Neural crest cell (in vitro differentiated cells): ENCODE results near the gene CANT1. TPM values are rescaled to one million over a fixed set of nuclear protein-coding genes. Genes with fewer than 3 reads are reported as not detected.

Source experiments
- DNase-seq: peaks from one replicate; pipeline ENCODE4 v3.0.0; 2021; ENCODE audit warnings: low read depth, mixed read lengths, low spot score
- H3K27ac Mint-ChIP-seq: one replicate; pipeline ENCODE4 v1.8.0; 2021; ENCODE audit warnings: mild to moderate bottlenecking, mixed read lengths; ENCODE audit not compliant: unreplicated experiment
- H3K27me3 Mint-ChIP-seq: 2 replicates; pipeline ENCODE4 v1.8.0; 2021; ENCODE audit warnings: low read depth, mild to moderate bottlenecking, mixed read lengths
- H3K36me3 Mint-ChIP-seq: 2 replicates; pipeline ENCODE4 v1.8.0; 2021; ENCODE audit warnings: low read depth, mild to moderate bottlenecking, mixed read lengths
- H3K4me1 Mint-ChIP-seq: 2 replicates; pipeline ENCODE4 v1.8.0; 2021; ENCODE audit warnings: mixed read lengths
- H3K4me3 Mint-ChIP-seq: one replicate; pipeline ENCODE4 v1.8.0; 2021; ENCODE audit warnings: mild to moderate bottlenecking, mixed read lengths
- H3K9me3 Mint-ChIP-seq: 2 replicates; pipeline ENCODE4 v1.8.0; 2021; ENCODE audit warnings: mixed read lengths
- CTCF ChIP-seq: fragments of 200-600 bp; sonication (generic); conservative IDR thresholded peaks from 2 replicates; pipeline ENCODE4 v1.5.0; 2021; ENCODE audit warnings: antibody characterized with exemption, mild to moderate bottlenecking
- total RNA-seq: library from RNA; stranded (reverse); gene quantifications from 2 replicates; pipeline ENCODE4 v1.2.1, GENCODE V29; 2021

Gene CANT1
- total RNA-seq, 1 donor from 2014 or later = 63.8 TPM

GRCh38 chr17:79045001-79045729 lies 35.6 kb upstream of the CANT1 start:
- TF ChIP-seq CTCF = no peak
- H3K27me3 Mint-ChIP-seq = peaks cover 23% of the 10 kb centered on the region
- peaks cover 4% of the 10 kb centered on the region for H3K9me3 Mint-ChIP-seq
- no peaks in the 10 kb centered on the region for H3K36me3 Mint-ChIP-seq
- no peak for DNase-seq
- H3K27ac Mint-ChIP-seq = no peak overlapping the region
- H3K4me1 Mint-ChIP-seq = peaks cover 5% of the 10 kb centered on the region
- H3K4me3 Mint-ChIP-seq = no peak overlapping the region

GRCh38 chr17:79044462-79044861 lies 34.9 kb upstream of the CANT1 start:
- no peaks in the 10 kb centered on the region for H3K36me3 Mint-ChIP-seq
- no peak overlapping the region for H3K4me3 Mint-ChIP-seq
- no peak for DNase-seq
- peaks cover 22% of the 10 kb centered on the region for H3K27me3 Mint-ChIP-seq
- peaks cover 4% of the 10 kb centered on the region for H3K9me3 Mint-ChIP-seq
- H3K4me1 Mint-ChIP-seq = peaks cover 5% of the 10 kb centered on the region
- TF ChIP-seq CTCF = no peak
- no peak overlapping the region for H3K27ac Mint-ChIP-seq

GRCh38 chr17:79043931-79044320 lies 34.4 kb upstream of the CANT1 start:
- Mint-ChIP-seq H3K9me3 (peaks cover 4% of the 10 kb centered on the region), H3K4me1 (peaks cover 5% of the 10 kb centered on the region), H3K27me3 (peaks cover 22% of the 10 kb centered on the region), H3K36me3 (no peaks in the 10 kb centered on the region), H3K27ac (no peak overlapping the region), H3K4me3 (no peak overlapping the region)
- DNase-seq = no peak
- TF ChIP-seq CTCF = no peak

- no peak for DNase-seq
- Mint-ChIP-seq H3K4me3 (no peak overlapping the region), H3K27me3 (peaks cover 22% of the 10 kb centered on the region), H3K27ac (no peak overlapping the region), H3K36me3 (no peaks in the 10 kb centered on the region), H3K4me1 (peaks cover 5% of the 10 kb centered on the region), H3K9me3 (peaks cover 4% of the 10 kb centered on the region)
- no peak for TF ChIP-seq CTCF
These were observed 33.8 kb upstream of the CANT1 start for GRCh38 chr17:79043191-79043930.

- Mint-ChIP-seq H3K27me3 (peaks cover 22% of the 10 kb centered on the region), H3K27ac (no peak overlapping the region), H3K9me3 (peaks cover 4% of the 10 kb centered on the region), H3K4me3 (no peak overlapping the region), H3K4me1 (peaks cover 5% of the 10 kb centered on the region), H3K36me3 (no peaks in the 10 kb centered on the region)
- peak; percentile 63 for TF ChIP-seq CTCF
- DNase-seq = no peak
These were observed 33.0 kb upstream of the CANT1 start for GRCh38 chr17:79042421-79043190.
